ENCODE results near the gene CHRNG.

CHRNG gene

DNA sequence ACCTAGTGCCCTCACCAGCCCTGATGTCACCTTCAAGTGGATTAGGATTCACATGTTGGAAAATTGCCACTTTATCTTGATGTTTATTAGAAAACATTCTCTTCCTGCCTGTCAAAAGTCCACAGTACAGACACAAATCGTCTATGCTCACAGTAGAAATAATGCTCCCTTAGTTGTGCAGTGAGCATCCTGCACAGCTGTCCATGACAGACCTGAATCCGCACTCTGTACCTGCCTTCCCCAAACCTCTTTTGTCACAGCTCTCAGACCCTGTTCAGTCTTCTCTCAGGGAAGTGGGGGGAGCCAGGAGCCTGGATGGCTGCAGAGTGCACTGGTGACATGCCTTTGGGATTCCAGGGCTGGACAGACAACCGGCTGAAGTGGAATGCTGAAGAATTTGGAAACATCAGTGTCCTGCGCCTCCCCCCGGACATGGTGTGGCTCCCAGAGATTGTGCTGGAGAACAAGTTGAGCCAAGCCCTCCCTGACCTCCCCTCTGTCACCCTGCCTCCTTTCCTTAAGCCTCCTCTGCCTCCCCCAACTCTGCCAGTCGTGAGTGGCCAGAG is 11.5 kb upstream of the CHRNG start:
- no peaks in the 10 kb centered on the region for H3K4me1 ChIP-seq (ENCODE audit: control insufficient read depth, low read depth, low read length)
- no peak overlapping the region for H3K18ac ChIP-seq (ENCODE audit: low read length)
- no peak overlapping the region for H3K4me3 ChIP-seq (ENCODE audit: low read length)
- H4K5ac ChIP-seq (ENCODE audit: low read length): no peak overlapping the region
- H3K79me1 ChIP-seq (ENCODE audit: low read length): no peaks in the 10 kb centered on the region
- no peak for DNase-seq
- H2AK5ac ChIP-seq (ENCODE audit: low read length): no peak overlapping the region
- H3K27me3 ChIP-seq (ENCODE audit: insufficient read depth, low read length, poor library complexity): peaks cover 9% of the 10 kb centered on the region
- H3K36me3 ChIP-seq (ENCODE audit: control insufficient read depth, insufficient read depth, low read length): no peaks in the 10 kb centered on the region
- no peak overlapping the region for H3K23ac ChIP-seq (ENCODE audit: low read length)
- H3K56ac ChIP-seq (ENCODE audit: low read length): no peak overlapping the region
- H3K9ac ChIP-seq (ENCODE audit: low read length): no peak overlapping the region
- H3K4ac ChIP-seq (ENCODE audit: low read depth, low read length): no peak overlapping the region
- H3K4me2 ChIP-seq (ENCODE audit: low read length): no peak overlapping the region
- H4K8ac ChIP-seq (ENCODE audit: low read depth, low read length): no peak overlapping the region
- no peaks in the 10 kb centered on the region for H3K79me2 ChIP-seq (ENCODE audit: control insufficient read depth, insufficient read depth, low read length)
- WGBS (ENCODE audit: extremely low coverage, insufficient coverage, low lambda C conversion rate): no CpG with 5 or more reads among the region's 6 CpGs
- no peak overlapping the region for H2BK5ac ChIP-seq (ENCODE audit: low read length)
- H3K27ac ChIP-seq (ENCODE audit: low read depth, low read length): no peak overlapping the region
- H2BK120ac ChIP-seq (ENCODE audit: low read depth, low read length): no peak overlapping the region
- no peak overlapping the region for H2BK15ac ChIP-seq (replicated peaks; ENCODE audit: low read depth)

DNA sequence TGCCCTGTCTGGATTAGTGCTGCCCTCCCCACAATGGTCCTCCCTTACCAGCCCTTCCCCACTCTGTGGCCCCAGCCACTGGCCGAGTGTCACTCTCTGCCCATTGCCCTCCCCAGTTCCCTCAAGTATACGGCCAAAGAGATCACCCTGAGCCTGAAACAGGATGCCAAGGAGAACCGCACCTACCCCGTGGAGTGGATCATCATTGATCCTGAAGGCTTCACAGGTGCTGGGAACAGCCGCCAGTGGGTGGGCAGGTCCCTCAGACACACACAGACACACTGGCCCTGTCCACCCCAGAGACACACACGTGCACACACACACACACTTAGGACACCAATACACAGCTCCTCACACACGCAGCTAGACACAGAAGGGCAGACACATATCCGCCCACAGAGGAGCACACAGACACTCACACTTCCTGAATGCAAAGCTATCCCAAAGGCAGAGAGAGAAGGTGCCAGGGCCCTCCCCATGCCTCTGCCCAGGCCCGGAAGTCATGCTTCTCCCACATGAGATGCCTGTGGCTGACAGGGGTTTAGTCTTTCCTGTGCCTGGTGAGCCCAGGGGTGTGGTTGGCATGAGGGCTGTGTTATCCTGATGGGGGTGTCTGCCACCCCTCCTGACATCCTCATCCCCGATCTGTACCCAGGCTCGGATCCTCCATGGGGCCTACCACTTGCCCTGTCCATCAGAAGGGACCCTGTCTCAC is 10.6 kb upstream of the CHRNG start:
- H2AK5ac ChIP-seq (ENCODE audit: low read length): no peak overlapping the region
- no peaks in the 10 kb centered on the region for H3K36me3 ChIP-seq (ENCODE audit: control insufficient read depth, insufficient read depth, low read length)
- no peak overlapping the region for H3K18ac ChIP-seq (ENCODE audit: low read length)
- H3K27me3 ChIP-seq (ENCODE audit: insufficient read depth, low read length, poor library complexity): peaks cover under 1% of the 10 kb centered on the region
- no peak for DNase-seq
- no peak overlapping the region for H4K8ac ChIP-seq (ENCODE audit: low read depth, low read length)
- H3K9ac ChIP-seq (ENCODE audit: low read length): no peak overlapping the region
- no CpG with 5 or more reads among the region's 11 CpGs for WGBS (ENCODE audit: extremely low coverage, insufficient coverage, low lambda C conversion rate)
- no peaks in the 10 kb centered on the region for H3K79me2 ChIP-seq (ENCODE audit: control insufficient read depth, insufficient read depth, low read length)
- H2BK15ac ChIP-seq (replicated peaks; ENCODE audit: low read depth): no peak overlapping the region
- H3K56ac ChIP-seq (ENCODE audit: low read length): no peak overlapping the region
- H3K4ac ChIP-seq (ENCODE audit: low read depth, low read length): no peak overlapping the region
- H3K23ac ChIP-seq (ENCODE audit: low read length): no peak overlapping the region
- no peak overlapping the region for H3K27ac ChIP-seq (ENCODE audit: low read depth, low read length)
- H4K5ac ChIP-seq (ENCODE audit: low read length): no peak overlapping the region
- H3K79me1 ChIP-seq (ENCODE audit: low read length): no peaks in the 10 kb centered on the region
- H3K4me3 ChIP-seq (ENCODE audit: low read length): no peak overlapping the region
- H3K4me1 ChIP-seq (ENCODE audit: control insufficient read depth, low read depth, low read length): no peaks in the 10 kb centered on the region
- no peak overlapping the region for H2BK5ac ChIP-seq (ENCODE audit: low read length)
- no peak overlapping the region for H3K4me2 ChIP-seq (ENCODE audit: low read length)
- no peak overlapping the region for H2BK120ac ChIP-seq (ENCODE audit: low read depth, low read length)

GRCh38 chr2:232529806-232530547 is 9.5 kb upstream of the CHRNG start:
- no CpG with 5 or more reads among the region's 17 CpGs for WGBS (ENCODE audit: extremely low coverage, insufficient coverage, low lambda C conversion rate)
- Histone ChIP-seq H3K4me2 (ENCODE audit: low read length) (no peak overlapping the region), H3K36me3 (ENCODE audit: control insufficient read depth, insufficient read depth, low read length) (no peaks in the 10 kb centered on the region), H2BK120ac (ENCODE audit: low read depth, low read length) (no peak overlapping the region), H2BK15ac (replicated peaks; ENCODE audit: low read depth) (no peak overlapping the region), H3K56ac (ENCODE audit: low read length) (no peak overlapping the region), H3K79me2 (ENCODE audit: control insufficient read depth, insufficient read depth, low read length) (no peaks in the 10 kb centered on the region), H3K23ac (ENCODE audit: low read length) (no peak overlapping the region), H3K18ac (ENCODE audit: low read length) (no peak overlapping the region), H3K4me1 (ENCODE audit: control insufficient read depth, low read depth, low read length) (no peaks in the 10 kb centered on the region), H3K4ac (ENCODE audit: low read depth, low read length) (no peak overlapping the region), H4K8ac (ENCODE audit: low read depth, low read length) (no peak overlapping the region), H3K79me1 (ENCODE audit: low read length) (no peaks in the 10 kb centered on the region), H4K5ac (ENCODE audit: low read length) (no peak overlapping the region), H2AK5ac (ENCODE audit: low read length) (no peak overlapping the region), H2BK5ac (ENCODE audit: low read length) (no peak overlapping the region), H3K27ac (ENCODE audit: low read depth, low read length) (no peak overlapping the region), H3K27me3 (ENCODE audit: insufficient read depth, low read length, poor library complexity) (no peaks in the 10 kb centered on the region), H3K4me3 (ENCODE audit: low read length) (no peak overlapping the region), H3K9ac (ENCODE audit: low read length) (no peak overlapping the region)
- DNase-seq: no peak

- Histone ChIP-seq H3K9ac (ENCODE audit: low read length) (no peak overlapping the region), H2BK5ac (ENCODE audit: low read length) (no peak overlapping the region)
- WGBS (ENCODE audit: extremely low coverage, insufficient coverage, low lambda C conversion rate): no CpG with 5 or more reads among the region's 9 CpGs
These were observed 8.7 kb upstream of the CHRNG start for GRCh38 chr2:232530626-232531260.

GRCh38 chr2:232532419-232532818 is 7.1 kb upstream of the CHRNG start:
- H4K5ac ChIP-seq (ENCODE audit: low read length): no peak overlapping the region
- no peaks in the 10 kb centered on the region for H3K79me1 ChIP-seq (ENCODE audit: low read length)
- H2AK5ac ChIP-seq (ENCODE audit: low read length): no peak overlapping the region
- no peak overlapping the region for H3K4me2 ChIP-seq (ENCODE audit: low read length)
- H3K23ac ChIP-seq (ENCODE audit: low read length): no peak overlapping the region
- H3K4me3 ChIP-seq (ENCODE audit: low read length): no peak overlapping the region
- WGBS (ENCODE audit: extremely low coverage, insufficient coverage, low lambda C conversion rate): no CpG with 5 or more reads among the region's 9 CpGs
- H2BK120ac ChIP-seq (ENCODE audit: low read depth, low read length): no peak overlapping the region
- H4K8ac ChIP-seq (ENCODE audit: low read depth, low read length): no peak overlapping the region
- no peak overlapping the region for H3K9ac ChIP-seq (ENCODE audit: low read length)
- H3K4ac ChIP-seq (ENCODE audit: low read depth, low read length): no peak overlapping the region
- no peak overlapping the region for H2BK5ac ChIP-seq (ENCODE audit: low read length)
- no peak overlapping the region for H3K56ac ChIP-seq (ENCODE audit: low read length)
- no peak overlapping the region for H3K18ac ChIP-seq (ENCODE audit: low read length)
- H3K27me3 ChIP-seq (ENCODE audit: insufficient read depth, low read length, poor library complexity): no peaks in the 10 kb centered on the region
- no peak overlapping the region for H2BK15ac ChIP-seq (replicated peaks; ENCODE audit: low read depth)
- no peaks in the 10 kb centered on the region for H3K36me3 ChIP-seq (ENCODE audit: control insufficient read depth, insufficient read depth, low read length)
- no peak for DNase-seq
- H3K4me1 ChIP-seq (ENCODE audit: control insufficient read depth, low read depth, low read length): no peaks in the 10 kb centered on the region
- no peaks in the 10 kb centered on the region for H3K79me2 ChIP-seq (ENCODE audit: control insufficient read depth, insufficient read depth, low read length)
- H3K27ac ChIP-seq (ENCODE audit: low read depth, low read length): no peak overlapping the region

More at GRCh38 chr2:232530626-232531260, 8.7 kb upstream of the CHRNG start:
- Histone ChIP-seq H2AK5ac (ENCODE audit: low read length) (no peak overlapping the region), H3K27ac (ENCODE audit: low read depth, low read length) (no peak overlapping the region), H3K18ac (ENCODE audit: low read length) (no peak overlapping the region), H3K4me2 (ENCODE audit: low read length) (no peak overlapping the region), H3K56ac (ENCODE audit: low read length) (no peak overlapping the region), H4K8ac (ENCODE audit: low read depth, low read length) (no peak overlapping the region), H3K4me3 (ENCODE audit: low read length) (no peak overlapping the region), H3K4ac (ENCODE audit: low read depth, low read length) (no peak overlapping the region), H3K23ac (ENCODE audit: low read length) (no peak overlapping the region), H2BK15ac (replicated peaks; ENCODE audit: low read depth) (no peak overlapping the region), H3K4me1 (ENCODE audit: control insufficient read depth, low read depth, low read length) (no peaks in the 10 kb centered on the region), H4K5ac (ENCODE audit: low read length) (no peak overlapping the region), H3K36me3 (ENCODE audit: control insufficient read depth, insufficient read depth, low read length) (no peaks in the 10 kb centered on the region), H3K79me1 (ENCODE audit: low read length) (no peaks in the 10 kb centered on the region), H2BK120ac (ENCODE audit: low read depth, low read length) (no peak overlapping the region), H3K27me3 (ENCODE audit: insufficient read depth, low read length, poor library complexity) (no peaks in the 10 kb centered on the region), H3K79me2 (ENCODE audit: control insufficient read depth, insufficient read depth, low read length) (no peaks in the 10 kb centered on the region)
- DNase-seq: no peak
